Left colon (tissue), 2 donors: Measurements from ENCODE around the gene PODNL1. TPM values are rescaled to one million over a fixed set of nuclear protein-coding genes. Genes with fewer than 3 reads are reported as not detected.
"Not testable (repeated sequence)": the region's sequence is repeated elsewhere in the genome, so short reads cannot be mapped to it uniquely, and the experiment has no call there.

Experiments used
- ATAC-seq: fragments of 200-7000 bp; cut with Tn5 transposase; one replicate; pipeline ENCODE4 v1.9.1; 2020; ENCODE audit warnings: mild to moderate bottlenecking, moderate library complexity
- DNase-seq, 2 donors: peaks; one replicate each; pipeline ENCODE4 v3.0.0-alpha.2; 2020
- intact Hi-C, 2 donors: fragments of 100-400 bp; cut with DNase I in 1 of 2; cut with micrococcal nuclease in 1 of 2; formaldehyde crosslinking; loops; one replicate each; pipeline versions ENCODE4 v1.11.2 to v1.14.0; 2022; cut with DNase I, micrococcal nuclease
- total RNA-seq, 2 donors: library from RNA; stranded (reverse); fragmentation: NEBNext Ultra II Directional; extraction: Animal tissue kit (Norgen Biotek cat#: 25700); gene quantifications; one replicate each; pipeline ENCODE4 v1.2.1, GENCODE V29; 2021
- donor health status: DM: no; HTN: no; CAD: no.
- donor health status: DM: yes; HTN: yes; CAD: no.

The PODNL1 gene
- total RNA-seq, 2 donors from 2014 or later, result 2.7 to 5.3 TPM

DNA sequence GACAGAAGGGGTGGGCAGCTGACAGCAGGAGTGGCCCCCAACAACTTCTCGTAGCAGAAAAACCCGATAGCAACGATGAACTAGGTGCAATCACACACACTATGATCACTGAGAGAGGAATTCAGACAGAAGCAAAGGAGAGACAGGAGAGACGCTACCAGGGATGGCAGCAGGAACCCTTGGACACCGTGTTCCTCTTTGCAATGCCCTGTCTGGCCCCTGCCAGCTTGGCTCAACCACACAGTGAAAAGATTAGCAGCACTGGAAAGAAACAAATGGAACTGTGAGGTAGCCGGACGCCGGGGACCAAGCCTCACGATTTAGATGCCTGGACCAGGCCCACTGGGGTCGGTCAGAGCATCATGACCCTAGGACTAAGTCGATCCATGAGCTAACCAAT lies 37.7 kb upstream of the PODNL1 start:
- DNase-seq, result no peak
- ATAC-seq, result no peak
- intact Hi-C loops, result no loop called here

DNA sequence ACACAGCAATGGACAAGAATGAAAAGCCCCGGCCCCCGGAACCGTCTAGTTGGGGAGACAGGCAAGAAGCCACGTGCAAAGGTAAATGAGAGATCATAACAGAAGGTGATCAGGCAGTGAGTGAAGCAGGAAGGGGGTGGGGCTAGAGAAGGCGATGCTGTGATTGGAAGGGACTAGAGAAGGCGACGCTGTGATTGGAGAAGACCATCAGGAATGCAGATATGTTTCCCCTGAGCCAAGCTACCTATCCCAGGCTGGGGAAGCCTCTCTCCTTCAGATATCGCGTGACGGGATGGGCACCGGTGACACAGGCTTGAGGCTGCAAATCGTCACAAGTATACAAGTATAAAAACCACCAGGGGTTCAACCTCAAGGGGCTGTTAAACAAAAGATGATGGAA lies 35.9 kb upstream of the PODNL1 start:
- DNase-seq, result no peak
- peak; percentile 82 for ATAC-seq
- intact Hi-C loops, result no loop called here

DNA sequence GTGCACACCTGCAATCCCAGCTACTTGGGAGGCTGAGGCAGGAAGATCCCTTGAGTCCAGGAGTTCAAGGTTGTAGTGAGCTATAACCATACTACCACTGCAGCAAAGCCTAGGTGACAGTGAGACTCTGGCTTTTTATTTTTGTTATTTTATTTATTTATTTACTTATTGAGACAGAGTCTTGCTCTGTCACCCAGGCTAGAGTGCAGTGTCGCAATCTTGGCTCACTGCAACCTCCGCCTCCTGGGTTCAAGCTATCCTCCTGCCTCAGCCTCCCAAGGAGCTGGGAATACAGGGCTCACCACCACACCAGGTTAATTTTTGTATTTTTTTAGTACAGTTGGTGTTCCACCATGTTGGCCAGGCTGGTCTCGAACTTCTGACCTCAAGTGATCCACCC lies 35.3 kb upstream of the PODNL1 start:
- intact Hi-C loops, ATAC-seq, DNase-seq: not testable (repeated sequence)

DNA sequence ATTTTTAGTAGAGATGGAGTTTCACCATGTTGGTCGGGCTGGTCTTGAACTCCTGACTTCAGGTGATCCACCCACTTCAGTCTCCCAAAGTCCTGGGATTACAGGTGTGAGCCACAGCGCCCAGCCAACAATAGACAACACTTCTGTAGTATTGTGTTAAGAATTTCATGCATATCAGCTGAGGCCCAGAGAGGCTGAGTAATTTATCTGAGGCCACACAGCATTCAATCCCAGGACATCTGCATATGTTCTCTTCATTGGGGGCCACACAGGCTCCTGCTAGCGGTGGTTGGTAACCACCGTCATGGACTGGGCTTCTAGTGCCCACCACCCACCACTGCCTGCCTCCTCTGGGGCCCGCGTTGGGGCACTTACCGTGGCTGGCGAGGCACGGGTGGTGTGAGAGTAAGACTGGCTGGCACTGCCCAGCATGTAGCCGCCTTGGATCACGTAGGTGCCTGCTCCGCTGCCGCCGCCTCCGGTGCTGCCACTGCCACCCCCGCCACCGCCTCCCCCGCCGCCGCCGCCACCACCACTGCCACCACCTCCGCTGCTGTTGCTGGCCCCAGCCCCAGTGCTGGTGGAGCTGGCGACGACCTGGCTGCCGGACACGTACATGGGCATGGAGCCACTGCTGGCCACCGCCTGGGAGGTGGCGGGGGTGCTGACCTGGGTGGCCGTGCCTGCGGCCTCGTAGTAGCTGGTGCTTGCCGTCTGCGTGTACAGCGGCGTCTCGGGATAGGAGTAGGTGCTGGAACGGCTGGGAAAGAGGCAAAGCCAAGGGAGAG lies 34.3 kb upstream of the PODNL1 start:
- no peak for ATAC-seq
- intact Hi-C loops, result no loop called here
- no peak for DNase-seq

DNA sequence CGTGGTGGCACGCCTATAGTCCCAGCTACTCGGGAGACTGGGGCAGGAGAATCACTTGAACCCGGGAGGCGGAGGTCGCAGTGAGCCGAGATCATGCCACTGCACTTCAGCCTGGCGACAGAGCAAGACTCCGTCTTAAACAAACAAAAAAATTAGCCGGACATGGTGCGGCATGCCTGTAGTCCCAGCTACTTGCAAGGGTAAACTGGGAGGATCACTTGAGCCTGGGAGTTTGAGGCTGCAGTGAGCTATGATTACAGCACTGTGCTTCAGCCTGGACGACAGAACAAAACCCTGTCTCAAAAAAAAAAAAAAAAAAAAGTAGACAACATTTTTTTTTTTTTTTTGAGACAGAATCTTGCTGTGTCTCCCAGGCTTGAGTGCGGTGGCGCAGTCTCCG lies 33.7 kb upstream of the PODNL1 start:
- ATAC-seq, intact Hi-C loops, DNase-seq: not testable (repeated sequence)

DNA sequence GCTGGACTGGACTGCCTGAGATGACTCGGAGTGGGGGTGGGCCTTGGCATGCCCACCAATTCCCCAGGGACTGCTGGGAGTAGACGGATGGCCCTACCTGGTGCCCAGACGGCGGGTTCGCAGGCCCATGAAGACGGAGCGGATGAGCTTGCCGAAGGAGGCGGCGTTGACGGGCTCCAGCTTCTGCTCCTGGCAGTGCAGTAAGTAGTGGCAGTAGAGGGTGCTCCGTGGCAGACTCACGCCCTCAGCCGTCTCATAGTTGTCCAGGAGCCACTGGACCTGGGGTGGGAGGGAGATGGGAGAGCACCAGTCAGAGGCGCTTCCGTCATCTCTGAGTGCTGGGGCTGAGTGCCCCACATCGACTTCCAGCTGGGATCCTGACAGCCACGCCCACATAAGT lies 31.7 kb upstream of the PODNL1 start:
- ATAC-seq (no peak), DNase-seq (no peak)
- intact Hi-C loops, result no loop called here

DNA sequence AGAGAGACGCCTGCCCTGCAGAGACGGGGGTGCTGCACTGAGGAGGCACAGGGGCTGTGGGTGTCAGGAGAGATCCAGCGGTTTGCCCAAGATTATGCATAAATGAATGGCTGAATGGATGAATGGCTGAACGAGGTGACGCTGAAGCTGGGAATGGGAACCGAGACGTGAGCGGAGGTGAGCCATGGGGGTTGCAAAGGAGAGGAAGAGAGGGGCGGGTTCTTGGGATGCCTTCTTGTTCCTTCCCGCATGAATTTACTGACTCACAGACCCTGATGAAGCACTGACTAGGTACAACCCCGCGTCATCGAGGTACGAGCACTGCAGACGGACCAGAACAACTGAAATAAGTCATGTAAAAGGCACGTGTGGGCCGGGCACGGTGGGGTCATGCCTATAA lies 30.8 kb upstream of the PODNL1 start:
- intact Hi-C loops, result no loop called here
- no peak for ATAC-seq
- DNase-seq, result no peak

DNA sequence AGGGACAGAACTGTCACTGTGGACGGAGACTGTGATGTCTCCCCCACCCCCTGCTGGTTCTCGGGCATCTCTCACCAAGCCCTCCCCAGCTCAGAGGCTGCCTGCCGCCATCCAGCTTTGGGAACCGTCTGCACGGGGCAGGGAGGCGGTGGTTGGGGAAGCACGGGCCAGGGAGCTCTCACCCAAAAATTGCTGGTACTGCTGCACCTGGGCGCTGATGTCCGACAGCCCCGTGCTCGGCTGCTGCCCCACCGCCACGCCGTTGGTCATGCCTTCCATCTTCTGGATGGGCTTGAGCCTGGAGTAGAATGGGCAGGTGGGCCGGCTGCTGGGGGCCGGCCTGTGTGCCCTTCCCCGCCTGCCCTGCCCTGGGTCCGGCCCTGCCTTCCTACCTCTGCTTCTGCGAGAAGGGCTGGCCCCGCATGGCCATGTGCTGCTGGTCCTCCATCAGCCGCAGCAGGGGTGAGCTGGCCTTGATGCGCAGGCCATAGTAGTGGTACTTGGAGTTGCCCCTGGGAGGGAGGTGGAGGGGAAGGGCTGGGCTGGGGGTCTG lies 30.2 kb upstream of the PODNL1 start:
- intact Hi-C loops, result no loop called here
- ATAC-seq (no peak), DNase-seq (no peak)

DNA sequence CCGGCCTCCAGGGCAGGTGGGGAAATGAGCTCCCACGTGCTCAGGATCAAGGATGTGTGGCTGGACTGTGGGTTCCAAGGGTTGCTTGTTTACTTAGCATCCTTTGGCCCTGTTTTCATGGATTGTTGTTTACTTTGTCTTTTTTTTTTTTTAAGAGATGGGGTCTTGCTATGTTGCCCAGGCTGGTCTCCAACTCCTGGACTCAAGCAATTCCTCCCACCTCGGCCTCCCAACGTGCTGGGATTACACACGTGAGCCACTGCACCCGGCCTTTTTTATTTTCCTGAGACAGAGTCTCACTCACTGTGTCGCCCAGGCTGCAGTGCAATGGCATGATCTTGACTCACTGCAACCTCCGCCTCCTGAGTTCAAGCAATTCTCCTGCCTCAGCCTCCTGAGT lies 29.0 kb upstream of the PODNL1 start:
- intact Hi-C loops, DNase-seq, ATAC-seq: not testable (repeated sequence)

DNA sequence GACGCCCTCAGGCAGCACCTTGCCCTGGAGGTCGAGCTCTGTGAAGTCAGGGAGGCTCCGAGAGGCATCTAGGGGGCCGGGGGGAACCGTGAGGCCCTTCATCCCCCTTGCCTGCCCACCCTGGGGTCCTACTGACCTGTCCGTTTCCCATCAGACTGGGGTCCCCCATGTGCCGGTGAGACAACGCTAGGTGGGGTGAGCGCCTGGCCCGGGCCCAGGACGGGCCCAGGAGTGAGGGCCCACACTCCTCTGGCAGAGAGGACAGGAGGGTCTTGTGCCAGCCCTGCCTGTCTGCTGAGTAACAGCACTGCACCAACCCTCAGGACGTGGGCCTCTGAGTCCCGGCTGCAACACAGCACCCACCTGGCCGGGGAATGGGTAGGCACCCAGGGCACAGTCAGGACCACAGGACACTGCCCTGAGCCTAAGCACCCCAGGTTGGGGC lies 28.5 kb upstream of the PODNL1 start:
- ATAC-seq, result peak; percentile 5
- intact Hi-C loops, result no loop called here
- DNase-seq, result no peak

DNA sequence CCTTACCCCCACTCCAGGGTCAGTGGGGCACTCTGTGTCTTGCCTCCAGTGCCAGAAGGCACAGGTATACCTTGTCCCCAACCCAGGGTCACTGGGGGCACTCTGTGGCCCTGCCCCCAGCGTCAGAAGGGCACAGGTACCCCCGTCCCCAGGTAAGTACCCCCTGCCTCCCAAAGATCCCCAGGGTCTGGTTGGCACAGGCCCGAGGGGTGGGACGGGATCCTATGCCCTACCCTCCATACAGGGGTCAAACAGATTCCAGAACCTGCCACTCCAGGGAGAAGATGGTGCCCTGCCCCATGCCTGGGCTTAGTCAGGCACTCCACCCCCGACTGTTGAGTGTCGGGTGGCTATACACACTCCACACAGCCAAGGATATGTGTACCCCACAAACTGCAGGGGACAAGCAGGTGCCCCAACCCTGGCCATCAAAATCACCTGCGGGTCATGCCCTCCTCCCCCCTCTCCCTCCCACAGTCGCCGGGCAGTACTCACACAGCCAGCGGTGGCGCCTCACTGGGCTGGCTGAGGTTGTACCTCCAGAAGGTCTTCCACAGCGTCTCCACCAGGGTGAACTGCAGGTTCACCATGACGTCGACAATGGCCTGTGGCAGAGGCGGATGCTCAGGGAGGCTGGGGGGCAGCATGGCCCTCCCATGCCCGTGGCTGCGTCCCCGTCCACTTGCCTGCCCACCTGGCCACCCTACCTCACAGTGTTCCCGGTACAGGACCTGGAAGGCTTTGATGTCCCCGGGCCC lies 27.9 kb upstream of the PODNL1 start:
- intact Hi-C loops, result no loop called here
- no peak for ATAC-seq
- no peak for DNase-seq

DNA sequence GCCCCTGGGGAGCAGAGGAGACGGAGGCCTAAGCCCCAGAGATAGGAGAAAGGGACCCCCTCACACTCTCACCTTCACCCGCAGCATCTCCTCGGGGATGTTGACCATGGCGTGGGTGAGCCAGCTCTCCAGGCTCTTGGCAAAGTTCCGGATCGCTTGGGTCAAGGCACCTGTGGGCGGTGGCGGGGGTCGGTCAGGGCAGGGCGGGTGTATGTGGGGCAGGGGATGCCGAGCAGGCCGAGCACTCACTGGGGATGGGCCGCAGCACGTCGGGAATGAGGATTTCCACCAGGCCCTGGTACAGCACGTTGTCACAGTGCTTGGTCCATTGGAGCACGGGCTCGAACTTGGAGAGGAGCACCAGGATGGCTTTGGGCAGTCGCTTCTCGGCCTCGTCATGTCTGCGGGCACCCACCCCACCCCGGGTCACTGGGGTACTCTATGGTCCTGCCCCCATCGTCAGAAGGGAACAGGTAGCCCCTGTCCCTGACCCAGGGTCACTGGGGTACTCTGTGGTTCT lies 27.2 kb upstream of the PODNL1 start:
- no peak for DNase-seq
- intact Hi-C loops, result no loop called here
- no peak for ATAC-seq

DNA sequence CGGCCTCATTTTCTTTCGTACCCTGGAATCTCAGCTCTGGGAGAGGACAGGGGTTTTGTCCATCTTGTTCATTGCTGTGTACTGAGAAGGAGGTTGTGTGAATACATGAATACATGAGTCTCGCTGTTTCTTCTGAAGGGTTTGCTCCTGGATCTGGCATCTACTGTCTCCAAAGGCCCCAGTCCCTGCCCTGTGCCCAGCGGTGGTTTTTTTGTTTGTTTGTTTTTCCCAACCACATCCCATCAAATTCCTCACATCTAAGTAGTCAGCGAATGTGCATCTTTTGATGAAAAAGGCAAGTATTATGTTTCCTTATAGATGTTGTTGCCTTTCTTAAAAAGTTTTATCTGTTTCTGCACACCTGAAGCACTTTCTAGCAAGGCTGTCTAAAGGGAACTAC lies 26.6 kb upstream of the PODNL1 start:
- intact Hi-C loops, result no loop called here
- DNase-seq, result no peak
- ATAC-seq, result no peak

DNA sequence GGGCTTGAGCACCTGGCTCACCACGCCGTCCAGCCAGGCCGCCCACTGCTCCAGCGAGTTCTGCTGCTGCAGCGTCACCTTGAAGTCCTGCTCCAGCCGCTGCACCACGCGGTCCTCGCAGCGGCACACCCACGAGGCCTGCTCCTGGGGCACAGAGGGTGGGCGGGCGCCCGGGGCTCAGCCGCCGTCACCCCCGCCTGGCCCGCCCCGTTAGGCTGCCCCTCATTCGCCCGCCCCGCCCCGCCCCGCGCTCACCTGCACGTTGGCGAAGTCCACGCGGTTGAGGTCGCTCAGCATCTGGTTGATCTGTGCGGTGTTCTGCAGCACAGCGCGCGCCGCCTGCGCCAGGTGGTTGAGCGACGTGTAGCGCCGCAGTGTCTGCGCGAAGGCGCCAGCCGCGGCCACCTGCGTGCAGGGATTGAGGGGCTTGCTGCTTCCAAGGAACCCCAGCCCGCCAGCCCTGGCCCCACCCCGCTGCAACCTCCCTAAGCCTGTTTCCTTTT lies 25.4 kb upstream of the PODNL1 start:
- DNase-seq (no peak), ATAC-seq (no peak)
- intact Hi-C loops, result no loop called here

DNA sequence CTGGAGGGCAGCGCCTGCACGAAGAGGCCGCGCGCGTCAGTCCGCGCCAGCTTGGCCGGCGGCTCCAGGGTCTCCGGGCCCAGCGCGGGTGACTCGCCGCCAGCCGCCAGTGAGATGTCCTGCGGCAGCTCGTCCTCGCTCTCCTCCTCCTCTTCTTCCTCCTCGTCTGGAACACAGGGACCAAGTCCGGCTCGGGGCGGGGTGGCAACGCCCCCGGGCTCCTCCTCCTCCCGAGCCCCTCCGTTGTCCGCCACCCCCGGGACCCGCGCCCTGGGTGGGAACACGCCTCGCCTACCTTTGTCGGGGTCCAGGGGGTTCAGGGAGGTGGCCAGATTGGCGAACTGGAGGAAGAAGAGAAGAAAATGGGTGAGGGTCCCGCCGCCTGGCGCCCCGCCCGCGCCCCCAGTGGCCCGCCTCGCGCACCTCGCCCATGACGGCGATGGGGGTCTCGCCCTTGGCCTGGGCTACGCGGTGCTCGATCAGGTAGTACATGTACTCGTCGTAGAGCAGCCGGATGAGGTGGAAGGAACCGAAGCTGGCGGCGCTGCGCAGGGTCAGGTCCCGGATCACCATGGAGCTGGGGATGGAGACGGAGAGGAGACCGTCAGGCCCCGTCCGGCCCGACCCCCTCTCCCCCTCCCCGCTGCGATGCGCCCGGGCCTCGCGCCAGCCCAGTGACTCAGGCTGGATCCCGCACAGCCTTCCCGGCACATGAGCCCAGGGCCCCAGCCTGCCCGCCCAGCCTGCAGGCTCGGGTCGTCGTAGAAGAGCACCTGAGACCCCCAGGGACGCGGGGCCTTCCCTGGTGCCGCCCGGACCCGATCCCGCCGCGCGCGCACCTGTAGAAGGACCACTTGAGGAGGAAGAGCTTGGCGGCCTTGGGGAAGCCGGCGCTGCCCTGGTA lies 24.7 kb upstream of the PODNL1 start:
- ATAC-seq (peak; percentile 14), DNase-seq (peak in 1 of 2 donors; percentile 22)
- intact Hi-C loops, result no loop called here

DNA sequence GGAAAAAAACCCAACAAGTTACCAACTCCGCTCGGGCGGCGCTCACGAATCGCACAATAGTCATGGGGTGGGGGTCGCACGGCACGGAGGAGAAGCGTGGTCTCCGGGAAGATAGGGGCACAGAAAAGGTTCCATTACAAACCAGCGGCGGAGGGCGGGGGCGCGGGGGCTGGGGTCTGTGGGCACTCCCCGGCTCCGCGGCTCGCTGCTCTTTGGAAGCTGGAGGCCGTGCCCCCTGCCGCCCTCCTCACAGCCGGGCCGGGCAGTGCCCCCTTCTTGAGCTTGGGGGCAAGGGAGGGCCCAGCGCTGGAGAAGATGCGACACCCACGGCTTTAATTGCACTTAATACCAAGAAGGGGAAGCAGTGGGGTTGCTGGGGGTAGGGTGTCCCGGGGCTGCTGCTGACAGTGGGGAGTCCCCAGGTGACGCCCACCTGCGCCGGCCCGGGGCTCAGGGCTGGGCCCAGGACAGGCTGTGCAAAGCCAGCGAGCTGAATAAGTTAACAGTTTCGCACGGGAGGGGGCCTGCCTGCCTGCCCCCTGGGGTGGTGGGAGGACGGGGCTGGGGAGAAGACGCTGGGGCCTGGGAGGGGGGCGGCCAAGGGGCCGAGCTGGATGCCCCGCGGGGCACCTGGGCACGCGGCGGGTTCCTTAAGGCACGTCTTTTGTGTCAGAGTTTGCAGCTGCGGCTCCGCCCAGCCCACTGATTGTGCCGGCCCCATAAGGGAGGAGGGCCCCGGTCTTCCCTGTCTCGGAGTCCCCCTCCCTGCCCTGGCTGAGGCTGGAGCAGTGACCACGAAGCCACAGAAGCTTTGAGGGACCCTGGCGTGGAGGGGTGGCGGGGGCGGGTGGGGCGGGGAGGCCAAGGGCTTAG lies 23.8 kb upstream of the PODNL1 start:
- no peak for ATAC-seq

DNA sequence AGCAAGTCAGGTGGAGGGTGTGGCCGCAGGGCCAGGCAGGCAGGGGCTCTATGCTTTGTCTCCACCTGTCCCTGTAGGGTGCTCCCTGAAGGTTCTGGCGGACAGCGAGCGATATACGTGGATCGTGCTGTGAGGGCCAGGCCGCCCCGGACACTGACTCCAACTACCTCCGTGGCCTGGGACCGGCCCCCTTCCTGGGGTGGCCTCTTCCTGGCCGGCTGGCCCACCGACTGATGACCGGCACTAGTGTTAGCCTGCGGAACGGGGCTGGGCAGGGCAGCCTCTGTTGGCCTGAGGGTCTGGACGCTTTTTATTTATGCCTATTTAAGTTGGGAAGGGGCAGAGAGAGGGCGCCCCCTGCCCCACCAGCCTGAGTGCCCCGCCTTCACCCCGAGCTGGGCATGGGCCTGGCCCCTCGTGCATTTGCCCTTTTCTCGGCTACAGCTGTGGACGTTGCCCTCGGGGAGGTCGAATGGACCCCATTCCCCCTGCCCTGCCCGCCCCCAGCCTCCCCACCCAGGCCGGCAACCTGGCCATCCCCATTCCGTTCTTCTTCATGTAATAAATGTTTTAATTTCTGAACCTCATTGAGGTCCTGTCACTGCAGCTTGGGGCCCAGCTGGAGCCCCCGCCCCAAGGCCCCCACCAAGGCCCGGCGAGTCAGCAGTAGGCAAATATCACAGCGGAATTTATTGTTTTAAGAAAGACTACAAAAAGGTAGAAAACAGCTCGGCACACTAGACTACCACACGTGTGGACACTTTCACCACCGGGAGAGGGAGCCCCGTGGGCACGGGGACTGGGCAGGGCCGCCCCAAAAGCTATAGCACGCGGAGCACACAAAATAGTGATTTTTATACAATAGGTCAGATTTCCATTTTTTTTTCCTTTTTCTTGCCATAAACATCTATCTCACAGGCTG lies 22.9 kb upstream of the PODNL1 start:
- no peak for DNase-seq
- intact Hi-C loops, result no loop called here
- peak; percentile 9 for ATAC-seq

More for the DNA sequence above, 23.8 kb upstream of the PODNL1 start:
- peak in 1 of 2 donors; percentile 22 for DNase-seq
- intact Hi-C loops, result no loop called here
